PC-3 (cell line): ENCODE data around the gene AGAP9.
"Not testable (repeated sequence)": the region's sequence is repeated elsewhere in the genome, so short reads cannot be mapped to it uniquely, and the experiment has no call there.

Experiments used
- CTCF ChIP-seq: fragments of 300-600 bp; sonication (generic); conservative IDR thresholded peaks from 2 replicates; pipeline ENCODE4 v1.5.1; 2017; ENCODE audit warnings: antibody characterized with exemption, low read depth, mild to moderate bottlenecking, low read length
- EZH2 ChIP-seq: fragments of 300-600 bp; sonication (generic); IDR thresholded peaks from one replicate; pipeline ENCODE4 v1.6.1; 2017; ENCODE audit warnings: antibody characterized with exemption, mild to moderate bottlenecking, low read length; ENCODE audit not compliant: unreplicated experiment
- EZH2phosphoT487 ChIP-seq: fragments of 300-600 bp; sonication (generic); IDR thresholded peaks from 2 replicates; pipeline ENCODE4 v1.6.1; 2018; ENCODE audit warnings: mild to moderate bottlenecking, antibody characterized with exemption, low read length, borderline replicate concordance

GRCh38 chr10:47484786-47485185, 38.7 kb downstream of the AGAP9 start:
- TF ChIP-seq CTCF, EZH2, EZH2phosphoT487: not testable (repeated sequence)
